Activated CD4-positive, alpha-beta T cell treated with anti-CD3 and anti-CD28 coated beads, Interleukin-2, Interleukin-6, amounts not matched to agents 100 ng/mL and 50 ng/mL, durations not matched to agents 16 hours and 8 hours (primary cell): ENCODE data around the gene METTL9.
"Not testable (repeated sequence)": the region's sequence is repeated elsewhere in the genome, so short reads cannot be mapped to it uniquely, and the experiment has no call there.

Source experiments
- DNase-seq: peaks from one replicate; pipeline ENCODE4 v3.0.0-alpha.2; 2020

The METTL9 gene

GRCh38 chr16:21639493-21639892, 40.1 kb downstream of the METTL9 start:
- no peak for DNase-seq

- DNase-seq: no peak
Measured at GRCh38 chr16:21641916-21642315, 42.5 kb downstream of the METTL9 start.

GRCh38 chr16:21642861-21643260, 43.5 kb downstream of the METTL9 start:
- no peak for DNase-seq

GRCh38 chr16:21643785-21644184, 44.4 kb downstream of the METTL9 start:
- no peak for DNase-seq

GRCh38 chr16:21644674-21645073, 45.3 kb downstream of the METTL9 start:
- DNase-seq: no peak

DNA sequence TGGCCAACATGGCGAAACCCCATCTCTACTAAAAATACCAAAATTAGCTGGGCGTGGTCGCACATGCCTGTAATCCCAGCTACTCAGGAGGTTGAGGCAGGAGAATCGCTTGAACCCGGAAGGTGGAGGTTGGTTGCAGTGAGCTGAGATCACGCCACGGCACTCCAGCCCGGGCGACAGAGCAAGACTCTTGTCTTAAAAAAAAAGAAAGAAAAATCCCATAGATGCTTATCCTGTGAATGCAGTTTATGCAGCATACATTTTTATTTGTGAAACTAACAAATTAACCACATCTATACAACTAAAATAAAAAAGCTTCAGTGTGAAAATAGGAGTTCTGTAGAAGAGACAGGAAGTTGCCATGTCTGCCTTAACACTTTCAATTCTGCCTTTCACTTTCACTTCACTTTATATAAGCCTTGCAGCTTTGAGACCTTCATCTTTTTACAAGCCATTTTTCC, 45.9 kb downstream of the METTL9 start:
- peak; percentile 67 for DNase-seq

DNA sequence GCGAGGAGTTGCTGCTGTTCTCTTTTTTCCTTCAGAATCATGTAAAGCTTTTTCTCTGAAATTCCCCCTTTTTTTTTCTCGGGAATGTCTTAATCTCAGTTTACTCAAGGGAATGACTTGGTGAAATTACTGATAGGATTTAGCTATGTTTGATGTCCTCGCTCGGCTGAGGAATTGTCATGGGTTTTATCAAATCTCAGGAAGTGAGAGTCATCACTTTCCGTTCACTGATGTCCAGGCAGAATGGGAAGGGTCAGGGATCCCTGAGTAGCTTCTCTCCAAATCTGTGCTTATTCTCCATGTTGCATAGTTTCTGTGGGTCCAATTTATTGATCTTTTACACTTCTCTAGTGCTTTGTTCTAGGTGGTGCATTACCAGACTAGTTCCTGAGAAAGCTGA, 46.7 kb downstream of the METTL9 start:
- no peak for DNase-seq

DNA sequence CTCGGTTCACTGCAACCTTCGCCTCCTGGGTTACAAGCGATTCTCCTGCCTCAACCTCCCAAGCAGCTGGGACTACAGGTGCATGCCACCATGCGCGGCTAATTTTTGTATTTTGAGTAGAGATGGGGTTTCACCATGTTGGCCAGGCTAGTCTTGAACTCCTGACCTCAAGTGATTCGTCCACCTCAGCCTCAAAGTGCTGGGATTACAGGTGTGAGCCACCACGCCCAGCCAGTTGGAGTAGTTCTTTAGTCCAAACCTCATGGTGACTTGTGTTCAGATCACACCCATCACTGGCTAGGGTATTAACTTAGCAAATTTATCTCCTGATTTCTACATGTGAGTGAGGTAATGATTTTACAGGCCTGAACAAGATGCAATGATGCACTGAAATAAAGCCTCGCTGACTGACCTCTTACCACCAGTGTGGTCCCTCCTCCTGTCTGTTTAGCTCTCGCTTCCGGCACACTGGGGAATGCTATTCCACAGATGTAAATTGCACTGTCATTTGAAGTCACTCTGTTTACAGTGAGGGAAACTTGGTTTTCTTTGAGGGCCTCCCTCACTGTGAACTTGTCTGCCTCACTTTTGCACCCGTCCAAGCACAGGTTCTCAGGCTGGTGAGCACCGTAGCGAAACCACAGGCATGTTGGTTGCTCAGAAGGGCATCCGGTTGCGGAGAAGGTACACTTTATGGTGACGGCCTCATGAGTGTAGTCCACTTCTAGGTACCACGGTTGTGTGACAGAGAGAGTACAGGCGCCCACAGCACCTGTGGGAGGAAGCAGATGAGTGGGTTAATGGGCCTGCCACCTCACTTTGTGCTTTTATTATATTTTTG, 47.6 kb downstream of the METTL9 start:
- peak; percentile 90 for DNase-seq

- DNase-seq: no peak
Measured at GRCh38 chr16:21647562-21648164, 48.3 kb downstream of the METTL9 start.

DNA sequence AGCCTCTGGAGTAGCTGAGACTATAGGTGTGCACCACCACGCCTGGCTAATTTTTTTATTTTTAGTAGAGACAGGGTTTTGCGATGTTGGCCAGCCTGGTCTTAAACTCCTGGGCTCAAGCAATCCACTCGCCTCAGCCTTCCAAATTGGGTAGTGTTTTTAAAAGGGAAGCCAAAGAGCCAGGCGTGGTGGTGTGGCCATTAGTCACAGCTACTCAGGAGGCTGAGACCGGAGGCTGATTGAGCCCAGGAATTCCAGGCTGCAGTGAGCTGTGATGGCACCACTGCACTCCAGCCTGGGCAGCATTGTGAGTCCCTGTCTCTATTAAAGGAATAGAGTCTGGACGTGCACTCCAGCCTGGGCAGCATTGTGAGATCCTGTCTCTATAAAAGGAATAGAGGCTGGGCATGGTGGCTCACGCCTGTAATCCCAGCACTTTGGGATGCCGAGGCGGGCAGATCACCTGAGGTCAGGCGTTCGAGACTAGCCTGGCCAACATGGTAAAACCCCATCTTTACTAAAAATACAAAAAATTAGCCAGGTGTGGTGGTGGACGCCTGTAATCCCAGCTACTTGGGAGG, 50.5 kb downstream of the METTL9 start:
- not testable (repeated sequence) for DNase-seq

GRCh38 chr16:21650521-21650920, 51.1 kb downstream of the METTL9 start:
- no peak for DNase-seq

DNA sequence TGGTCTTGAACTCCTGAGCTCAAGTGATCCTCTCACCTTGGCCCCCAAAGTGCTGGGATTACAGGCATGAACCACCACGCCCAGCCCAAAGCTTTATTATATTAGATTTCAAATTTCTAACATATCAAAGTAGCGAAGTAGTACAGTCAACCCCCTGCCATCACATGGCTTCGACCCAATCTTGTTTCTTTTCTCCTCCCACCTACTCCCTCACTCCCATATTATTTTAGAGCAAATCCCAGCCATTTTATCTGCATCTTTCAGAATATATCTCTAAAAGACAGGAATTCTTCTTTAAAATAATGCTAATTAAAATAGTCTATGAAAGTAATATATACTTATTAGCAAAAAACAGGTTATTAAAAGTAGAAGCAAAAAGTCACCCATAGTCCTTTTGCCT, 52.1 kb downstream of the METTL9 start:
- DNase-seq: no peak

GRCh38 chr16:21652453-21652852, 53.1 kb downstream of the METTL9 start, which contains the start of gene IGSF6:
IGSF6 (minus strand) TSS chr16:21652608; CDS start chr16:21652598, 10 bp downstream.
- no peak for DNase-seq

DNA sequence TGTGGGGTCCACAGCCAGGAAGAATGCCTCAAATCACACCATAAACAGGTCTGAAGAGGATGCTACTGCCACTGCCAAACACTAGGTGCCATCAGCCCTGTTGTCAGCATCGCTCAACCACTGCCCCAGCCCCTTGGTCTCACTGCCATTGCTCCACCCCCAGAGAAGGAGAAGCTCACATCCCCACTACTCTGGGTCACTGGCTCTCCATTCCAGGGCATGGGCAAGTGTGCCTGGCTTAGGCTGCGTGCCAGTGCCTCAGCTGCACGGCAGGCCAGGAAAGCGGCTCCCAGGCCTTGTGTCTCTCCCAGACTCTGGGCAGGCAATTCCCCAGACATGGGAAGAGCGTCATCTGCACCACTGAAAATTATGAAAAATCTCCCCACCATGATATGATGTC, 54.2 kb downstream of the METTL9 start:
- DNase-seq: no peak

GRCh38 chr16:21654466-21654865, 55.1 kb downstream of the METTL9 start:
- DNase-seq: no peak

DNA sequence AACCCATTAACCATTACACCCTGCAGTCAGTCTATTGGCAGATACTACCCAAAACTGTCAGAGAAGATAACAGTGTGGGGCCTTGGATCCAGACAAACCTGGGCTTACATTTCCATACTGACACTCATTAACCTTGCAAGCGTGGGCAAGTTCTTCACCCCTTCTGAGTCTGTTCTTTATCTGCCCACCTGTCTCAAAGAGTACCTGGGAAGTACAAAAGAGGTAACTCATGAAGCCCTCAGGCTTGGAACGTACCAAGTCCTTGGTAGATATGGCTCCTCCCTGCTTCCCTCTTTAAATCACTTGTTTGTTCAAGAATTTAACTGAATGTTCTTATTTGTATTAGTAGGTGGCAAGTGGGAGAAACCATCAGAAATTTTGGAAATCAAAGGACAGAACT, 55.5 kb downstream of the METTL9 start:
- no peak for DNase-seq

DNA sequence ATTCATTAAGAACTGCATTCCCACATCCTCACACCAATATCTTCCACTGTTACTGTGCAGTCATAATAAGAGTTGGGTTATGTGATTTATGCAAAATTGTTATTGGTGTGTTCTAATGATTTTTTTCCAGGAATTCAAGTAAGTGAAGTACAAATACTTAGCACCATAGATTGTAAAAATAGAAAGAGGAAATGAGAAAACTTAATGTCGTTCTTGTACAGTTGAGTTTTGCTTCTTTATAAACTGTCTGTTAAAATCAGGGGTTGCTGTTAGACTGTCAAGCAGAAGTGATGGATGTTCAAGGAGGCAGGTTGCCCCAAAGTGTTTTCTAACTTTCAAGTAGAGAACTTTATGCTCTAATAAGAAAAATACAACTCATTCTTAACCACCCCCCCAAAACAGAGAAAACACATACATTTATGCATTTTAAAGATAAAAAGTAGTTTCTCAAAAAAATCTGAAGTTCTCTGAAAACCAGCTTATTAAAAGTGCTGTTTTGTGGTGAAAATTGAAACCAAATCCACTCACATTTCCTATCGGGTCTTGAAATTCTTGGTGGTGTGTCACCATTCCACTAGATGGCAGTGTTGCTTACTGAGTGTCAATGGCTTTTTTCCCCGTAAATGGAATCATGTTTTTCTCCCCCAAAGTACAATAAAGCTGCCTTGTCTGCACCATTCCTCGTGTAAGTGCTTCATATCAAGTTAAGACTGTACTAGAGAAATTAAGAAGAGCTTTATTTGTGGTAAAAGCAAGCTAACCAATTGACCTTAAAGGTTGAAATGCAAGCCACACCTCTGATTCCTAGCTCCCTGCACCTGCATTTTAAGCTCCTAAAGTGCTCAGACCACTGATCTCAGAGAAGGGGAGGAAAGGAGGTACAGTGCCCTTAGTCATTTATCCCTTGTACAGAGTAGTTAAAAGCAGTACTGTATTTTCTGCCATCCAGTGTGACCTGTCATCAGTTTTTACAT, 57.7 kb downstream of the METTL9 start:
- DNase-seq: peak; percentile 71

GRCh38 chr16:21659124-21659523, 59.7 kb downstream of the METTL9 start:
- DNase-seq: no peak

- DNase-seq: no peak
Measured at GRCh38 chr16:21663889-21664647, 64.7 kb downstream of the METTL9 start, which contains the start of gene OTOA. OTOA (plus strand) TSS chr16:21663968; CDS start chr16:21678515, 14,547 bp downstream.

DNA sequence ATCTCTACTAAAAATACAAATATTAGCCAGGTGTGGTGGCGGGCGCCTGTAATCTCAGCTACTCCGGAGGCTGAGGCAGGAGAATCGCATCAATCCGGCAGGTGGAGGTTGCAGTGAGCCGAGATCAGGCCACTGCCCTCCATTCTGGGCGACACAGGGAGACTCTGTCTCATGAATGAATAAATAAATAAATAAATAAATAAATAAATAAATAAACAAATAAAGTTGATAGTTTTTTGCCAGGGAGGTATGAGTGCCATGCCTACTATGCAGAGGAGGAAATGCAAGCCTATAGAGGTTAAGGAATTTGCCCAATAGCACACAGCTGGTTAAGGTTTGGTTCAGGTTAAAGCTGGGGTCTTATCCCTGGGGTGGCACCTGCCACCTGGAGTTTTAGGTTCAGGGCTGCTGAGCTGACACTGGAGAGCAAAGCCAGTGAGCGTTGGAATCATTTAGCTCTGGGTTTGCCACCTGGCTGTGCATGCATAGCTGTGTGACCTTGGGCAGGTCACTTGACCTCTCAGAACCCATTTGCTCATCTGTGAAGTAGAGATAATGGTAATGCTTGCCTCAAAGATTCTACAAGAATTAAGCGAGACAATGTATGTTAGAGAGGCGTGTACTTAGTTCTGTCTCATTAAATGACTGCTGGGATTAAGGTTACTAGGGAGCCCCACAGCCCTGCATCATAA, 65.6 kb downstream of the METTL9 start:
- DNase-seq: no peak

DNA sequence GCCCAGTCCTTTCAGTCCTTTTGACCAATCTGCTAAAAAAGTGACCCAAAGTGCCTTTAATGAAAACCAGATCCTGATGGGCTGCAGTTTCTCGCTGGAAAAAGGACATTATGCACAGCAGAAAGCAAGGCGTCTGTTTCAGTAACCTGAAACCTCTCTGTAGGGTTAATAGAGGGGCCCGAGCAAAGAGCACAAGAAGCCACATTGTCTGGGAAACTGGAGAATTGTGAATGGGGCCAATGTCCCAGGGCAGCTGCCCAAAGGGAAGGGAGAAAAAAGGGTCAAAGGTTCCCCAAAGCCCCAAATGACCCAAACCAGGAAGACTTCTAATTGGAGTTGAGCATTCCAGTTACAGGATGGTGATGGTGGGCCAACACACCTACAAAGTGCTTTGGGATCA, 67.4 kb downstream of the METTL9 start:
- no peak for DNase-seq
